Effector memory CD8-positive, alpha-beta T cell (primary cell): ENCODE measurements around the gene NEU1.
"Not testable (repeated sequence)": the region's sequence is repeated elsewhere in the genome, so short reads cannot be mapped to it uniquely, and the experiment has no call there.

Experiments
- ATAC-seq: fragments of 150-1000 bp; cut with Tn5 transposase; replicated peaks from 2 replicates; pipeline ENCODE4 v1.10.0; 2021; ENCODE audit warnings: mild to moderate bottlenecking, moderate library complexity
- DNase-seq, 3 experiments: peaks; one replicate each; pipeline ENCODE4 v3.0.0; 2021
- H3K27ac Mint-ChIP-seq, 2 donors: one replicate each; pipeline ENCODE4 v1.8.0; 2022; ENCODE audit warnings: mild to moderate bottlenecking in 2 of 2, mixed read lengths in 2 of 2, moderate library complexity in 2 of 2
- H3K27me3 Mint-ChIP-seq, 2 donors: one replicate each; pipeline ENCODE4 v1.8.0; 2022; ENCODE audit warnings: mixed read lengths in 2 of 2
- H3K36me3 Mint-ChIP-seq: one replicate; pipeline ENCODE4 v1.8.0; 2022; ENCODE audit warnings: mild to moderate bottlenecking, moderate library complexity, mixed read lengths; ENCODE audit not compliant: insufficient read depth
- H3K4me1 Mint-ChIP-seq, 2 donors: one replicate each; pipeline ENCODE4 v1.8.0; 2022; ENCODE audit warnings: low read depth in 2 of 2, mixed read lengths in 2 of 2
- H3K4me3 Mint-ChIP-seq, 2 donors: one replicate each; pipeline ENCODE4 v1.8.0; 2022; ENCODE audit warnings: mild to moderate bottlenecking in 2 of 2, mixed read lengths in 2 of 2, moderate library complexity in 2 of 2
- H3K9me3 Mint-ChIP-seq, 2 donors: one replicate each; pipeline ENCODE4 v1.8.0; 2022; ENCODE audit warnings: mixed read lengths in 2 of 2

NEU1 gene

GRCh38 chr6:31858707-31859106 lies 3.9 kb downstream of the NEU1 start:
- Mint-ChIP-seq H3K36me3 (peaks cover 57% of the 10 kb centered on the region), H3K27ac (no peak overlapping the region), H3K4me1 (peaks cover 18 to 21% of the 10 kb centered on the region in 2 donors), H3K4me3 (no peak overlapping the region), H3K27me3 (no peaks in the 10 kb centered on the region), H3K9me3 (no peaks in the 10 kb centered on the region)
- DNase-seq, result no peak
- no peak for ATAC-seq

DNA sequence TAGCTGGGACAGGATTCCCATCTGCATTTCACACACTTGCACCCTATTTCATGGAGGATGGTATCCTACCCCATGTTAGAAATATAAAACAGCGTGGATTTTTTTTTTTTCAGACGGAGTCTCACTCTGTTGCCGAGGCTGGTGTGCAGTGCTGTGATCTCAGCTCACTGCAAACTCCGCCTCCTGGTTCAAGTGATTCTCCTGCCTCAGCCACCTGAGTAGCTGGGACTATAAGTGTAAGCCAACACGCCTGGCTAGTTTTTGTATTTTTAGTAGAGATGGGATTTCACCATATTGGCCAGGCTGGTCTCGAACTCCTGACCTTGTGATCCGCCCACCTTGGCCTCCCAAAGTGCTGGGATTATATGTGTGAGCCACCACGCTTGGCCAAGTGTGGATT lies 4.8 kb downstream of the NEU1 start:
- not testable (repeated sequence) for H3K27me3 Mint-ChIP-seq, DNase-seq, ATAC-seq, H3K9me3 Mint-ChIP-seq, H3K27ac Mint-ChIP-seq, H3K4me3 Mint-ChIP-seq
- Mint-ChIP-seq H3K36me3 (peaks cover 48% of the 10 kb centered on the region), H3K4me1 (peaks cover 14 to 16% of the 10 kb centered on the region in 2 donors)

GRCh38 chr6:31851980-31852718 lies 10.5 kb downstream of the NEU1 start:
- not testable (repeated sequence) for H3K9me3 Mint-ChIP-seq, H3K4me3 Mint-ChIP-seq, ATAC-seq, H3K27ac Mint-ChIP-seq, H3K36me3 Mint-ChIP-seq, H3K27me3 Mint-ChIP-seq, H3K4me1 Mint-ChIP-seq, DNase-seq

DNA sequence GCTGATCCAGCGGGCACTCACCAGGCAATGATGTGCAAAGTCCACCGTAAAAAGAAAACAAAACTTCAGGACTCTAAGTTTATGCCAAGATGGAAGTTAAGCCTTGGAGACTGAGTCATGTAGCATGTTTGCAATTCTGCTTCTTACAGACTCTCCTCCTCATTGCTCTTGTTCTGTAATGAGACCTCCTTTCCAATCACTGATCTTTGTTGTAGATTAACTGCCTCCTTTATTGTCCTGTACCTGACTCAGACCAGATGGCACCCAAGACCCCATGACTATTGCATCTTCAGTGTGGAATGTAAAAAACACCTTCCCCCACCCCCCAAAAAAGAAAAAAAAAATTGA lies 11.2 kb downstream of the NEU1 start:
- Mint-ChIP-seq H3K9me3 (no peaks in the 10 kb centered on the region), H3K27me3 (no peaks in the 10 kb centered on the region), H3K27ac (no peak overlapping the region), H3K4me1 (no peaks in the 10 kb centered on the region), H3K36me3 (peaks cover 2% of the 10 kb centered on the region), H3K4me3 (no peak overlapping the region)
- no peak for DNase-seq
- no peak for ATAC-seq

DNA sequence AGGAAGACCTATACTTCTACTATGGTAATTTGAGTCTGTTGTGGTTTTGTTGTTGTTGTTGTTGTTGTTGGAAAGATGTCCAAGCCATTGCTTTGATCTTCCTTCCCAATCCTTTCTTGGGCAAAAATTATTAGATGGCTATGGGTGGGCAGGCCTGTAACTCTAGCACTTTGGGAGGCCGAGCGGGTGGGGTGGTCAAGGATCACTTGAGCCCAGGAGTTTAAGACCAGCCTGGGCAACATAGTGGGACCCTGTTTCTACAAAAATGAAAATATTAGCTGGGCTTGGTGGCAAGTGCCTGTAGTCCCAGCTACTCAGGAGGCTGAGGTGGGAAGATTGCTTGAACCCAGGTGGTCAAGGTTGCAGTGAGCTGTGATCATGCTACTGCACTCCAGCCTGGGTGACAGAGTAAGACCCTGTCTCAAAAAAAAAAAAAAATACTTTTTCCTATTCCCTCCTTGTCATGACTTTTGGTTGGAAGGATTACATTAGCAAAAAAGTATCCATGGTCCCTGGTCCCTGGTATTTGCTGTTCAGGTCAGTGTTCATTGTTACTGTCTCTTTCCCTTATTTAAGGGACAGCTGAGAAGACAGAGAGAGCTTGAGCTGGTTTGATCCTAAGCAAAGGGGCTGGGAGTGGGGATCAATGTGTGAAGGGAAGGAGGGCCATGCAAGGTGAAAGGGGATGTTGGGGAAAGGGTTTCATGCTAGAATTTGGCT lies 11.7 kb downstream of the NEU1 start:
- no peak overlapping the region for H3K4me3 Mint-ChIP-seq
- H3K9me3 Mint-ChIP-seq, result no peaks in the 10 kb centered on the region
- H3K27me3 Mint-ChIP-seq, result no peaks in the 10 kb centered on the region
- no peak for DNase-seq
- no peak for ATAC-seq
- H3K27ac Mint-ChIP-seq, result no peak overlapping the region
- H3K36me3 Mint-ChIP-seq, result peaks cover 2% of the 10 kb centered on the region
- H3K4me1 Mint-ChIP-seq, result no peaks in the 10 kb centered on the region

GRCh38 chr6:31847276-31847978 lies 15.2 kb downstream of the NEU1 start:
- H3K4me3 Mint-ChIP-seq, result no peak overlapping the region
- no peaks in the 10 kb centered on the region for H3K9me3 Mint-ChIP-seq
- peaks cover 10% of the 10 kb centered on the region for H3K36me3 Mint-ChIP-seq
- peak overlapping the region in 1 of 2 donors; percentile 55 for H3K27ac Mint-ChIP-seq
- no peaks in the 10 kb centered on the region for H3K27me3 Mint-ChIP-seq
- ATAC-seq, result no peak
- no peaks in the 10 kb centered on the region for H3K4me1 Mint-ChIP-seq
- no peak for DNase-seq

DNA sequence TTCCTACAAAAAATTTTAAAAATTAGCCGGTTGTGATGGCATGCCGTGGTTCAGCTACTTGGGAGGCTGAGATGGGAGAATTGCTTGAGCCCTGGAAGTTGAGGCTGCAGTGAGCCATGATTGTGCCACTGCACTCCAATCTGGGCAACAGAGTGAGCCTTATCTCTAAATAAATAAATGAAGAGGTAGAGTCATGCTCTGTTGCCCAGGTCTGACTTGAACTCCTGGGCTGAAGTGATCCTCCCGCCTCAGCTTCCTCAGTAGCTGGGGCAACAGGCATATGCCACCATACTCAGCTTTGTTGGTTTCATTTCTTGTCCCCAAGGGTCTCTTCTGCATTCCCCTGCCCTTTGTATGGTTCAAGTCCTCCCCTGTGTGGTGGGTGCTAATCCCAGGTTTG lies 18.1 kb downstream of the NEU1 start:
- no peaks in the 10 kb centered on the region for H3K27me3 Mint-ChIP-seq
- DNase-seq, result no peak
- ATAC-seq, result no peak

GRCh38 chr6:31842053-31842452 lies 20.6 kb downstream of the NEU1 start:
- peaks cover 6 to 7% of the 10 kb centered on the region in 2 donors for H3K4me1 Mint-ChIP-seq
- no peak for ATAC-seq
- H3K36me3 Mint-ChIP-seq, result peaks cover 60% of the 10 kb centered on the region
- H3K4me3 Mint-ChIP-seq, result no peak overlapping the region
- peak overlapping the region; percentile 51 to 81 for H3K27ac Mint-ChIP-seq
- H3K27me3 Mint-ChIP-seq, result no peaks in the 10 kb centered on the region
- DNase-seq, result no peak
- H3K9me3 Mint-ChIP-seq, result no peaks in the 10 kb centered on the region

More for the DNA sequence above, 18.1 kb downstream of the NEU1 start:
- Mint-ChIP-seq H3K36me3 (peaks cover 35% of the 10 kb centered on the region), H3K4me3 (no peak overlapping the region), H3K27ac (no peak overlapping the region), H3K9me3 (no peaks in the 10 kb centered on the region), H3K4me1 (no peaks in the 10 kb centered on the region)

DNA sequence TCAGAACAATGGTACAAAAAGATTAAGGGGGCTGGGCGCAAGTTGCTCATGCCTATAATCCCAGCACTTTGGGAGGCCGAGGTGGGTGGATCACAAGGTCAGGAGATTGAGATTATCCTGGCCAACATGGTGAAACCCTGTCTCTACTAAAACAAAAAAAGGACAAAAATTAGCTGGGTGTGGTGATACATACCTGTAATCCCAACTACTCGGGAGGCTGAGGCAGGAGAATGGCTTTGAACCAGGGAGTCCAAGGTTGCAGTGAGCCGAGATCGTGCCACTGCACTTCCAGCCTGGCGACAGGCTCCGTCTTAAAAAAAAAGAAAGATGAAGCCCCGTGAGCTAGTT lies 22.9 kb downstream of the NEU1 start:
- peaks cover 24 to 27% of the 10 kb centered on the region in 2 donors for H3K4me1 Mint-ChIP-seq
- not testable (repeated sequence) for ATAC-seq, H3K4me3 Mint-ChIP-seq, H3K9me3 Mint-ChIP-seq, H3K27me3 Mint-ChIP-seq, DNase-seq
- peaks cover 76% of the 10 kb centered on the region for H3K36me3 Mint-ChIP-seq
- H3K27ac Mint-ChIP-seq, result peak overlapping the region in 1 of 2 donors; percentile 35

DNA sequence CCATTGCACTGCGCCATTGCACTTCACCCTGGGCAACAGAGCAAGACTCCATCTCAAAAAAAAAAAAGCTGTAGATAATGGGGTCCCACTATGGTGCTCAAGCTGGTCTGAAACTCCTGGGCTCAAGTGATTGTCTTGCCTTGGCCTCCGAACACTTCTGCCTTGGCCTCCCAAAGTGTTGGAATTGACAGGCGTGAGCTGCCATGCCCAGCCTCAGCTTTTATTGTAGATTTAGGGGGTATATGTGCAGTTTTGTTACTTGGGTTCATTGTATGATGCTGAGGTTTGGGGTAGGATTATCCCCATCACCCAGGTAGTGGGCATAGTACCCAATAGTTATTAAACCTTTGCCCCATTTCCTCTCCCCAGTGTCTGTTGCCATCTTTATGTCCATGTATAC lies 23.7 kb downstream of the NEU1 start:
- peak overlapping the region in 1 of 2 donors; percentile 99 for H3K27ac Mint-ChIP-seq
- no peaks in the 10 kb centered on the region for H3K27me3 Mint-ChIP-seq
- DNase-seq (no peak), ATAC-seq (no peak)
- peaks cover 79% of the 10 kb centered on the region for H3K36me3 Mint-ChIP-seq
- H3K4me3 Mint-ChIP-seq, result peak overlapping the region in 1 of 2 donors; percentile 93
- peaks cover 26 to 29% of the 10 kb centered on the region in 2 donors for H3K4me1 Mint-ChIP-seq
- H3K9me3 Mint-ChIP-seq, result no peaks in the 10 kb centered on the region

GRCh38 chr6:31838114-31838553 lies 24.5 kb downstream of the NEU1 start:
- Mint-ChIP-seq H3K4me1 (peaks cover 26 to 29% of the 10 kb centered on the region in 2 donors), H3K27ac (peak overlapping the region; percentile 99 to 100), H3K36me3 (peaks cover 81% of the 10 kb centered on the region), H3K4me3 (peak overlapping the region; percentile 85 to 93)
- not testable (repeated sequence) for DNase-seq, H3K9me3 Mint-ChIP-seq, H3K27me3 Mint-ChIP-seq, ATAC-seq

GRCh38 chr6:31837369-31838113 lies 25.1 kb downstream of the NEU1 start:
- ATAC-seq (no peak), DNase-seq (no peak)
- Mint-ChIP-seq H3K27ac (peak overlapping the region; percentile 99 to 100), H3K9me3 (no peaks in the 10 kb centered on the region), H3K4me1 (peaks cover 26 to 29% of the 10 kb centered on the region in 2 donors), H3K36me3 (peaks cover 81% of the 10 kb centered on the region), H3K27me3 (no peaks in the 10 kb centered on the region), H3K4me3 (peak overlapping the region; percentile 85 to 93)
